ENCODE measurements around the gene NMUR1.
"Not testable (repeated sequence)": the region's sequence is repeated elsewhere in the genome, so short reads cannot be mapped to it uniquely, and the experiment has no call there.

Gene NMUR1

DNA sequence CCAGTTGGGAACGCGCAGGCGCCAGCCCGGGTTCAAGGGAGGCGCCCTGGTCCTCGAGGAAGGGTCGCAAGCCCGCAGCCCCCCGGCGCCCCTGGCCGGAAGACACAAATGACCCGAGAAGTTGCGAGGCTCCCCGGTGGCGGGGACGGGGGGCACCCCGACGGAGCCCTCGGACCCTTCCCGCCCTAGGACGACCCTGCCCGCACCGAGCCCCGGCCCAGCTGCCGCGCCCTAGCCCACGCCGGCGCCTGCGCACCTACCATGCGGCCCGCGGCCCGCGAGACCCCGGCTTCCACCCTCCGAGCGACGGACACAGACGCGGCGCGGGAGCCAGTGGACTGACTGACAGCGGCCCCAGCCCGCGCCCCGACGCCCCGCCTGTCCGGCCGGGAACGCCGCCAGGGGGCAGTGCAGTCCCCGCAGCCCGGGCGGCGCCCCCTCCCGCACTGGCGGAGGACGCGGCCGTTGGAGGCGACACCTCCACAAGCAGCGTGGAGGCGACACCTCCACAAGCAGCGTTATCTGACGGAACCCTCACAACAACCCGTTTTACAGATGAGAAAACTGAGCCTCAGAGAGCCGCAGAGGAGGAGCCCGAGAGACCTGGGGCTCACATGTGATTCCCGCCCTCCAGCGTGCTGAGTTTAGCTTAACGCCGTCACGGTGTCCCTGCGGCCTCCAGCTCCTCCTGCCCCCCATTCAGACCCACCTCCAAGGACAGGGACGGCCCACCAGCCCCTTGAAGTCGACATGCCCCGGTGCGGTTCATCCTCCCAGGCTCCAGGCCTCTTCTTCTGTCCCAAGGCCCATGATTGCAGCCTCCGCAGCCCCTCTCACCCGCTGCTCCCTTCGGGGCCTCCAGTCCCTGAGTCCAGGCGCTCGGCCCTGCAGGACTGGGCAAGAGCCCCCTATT lies at the start of gene NMUR1:
NMUR1 (minus strand) TSS at position 347 of the 913 bp plus-strand sequence; CDS start at position 263, 84 bp downstream.
- peak; percentile 69 for DNase-seq

DNA sequence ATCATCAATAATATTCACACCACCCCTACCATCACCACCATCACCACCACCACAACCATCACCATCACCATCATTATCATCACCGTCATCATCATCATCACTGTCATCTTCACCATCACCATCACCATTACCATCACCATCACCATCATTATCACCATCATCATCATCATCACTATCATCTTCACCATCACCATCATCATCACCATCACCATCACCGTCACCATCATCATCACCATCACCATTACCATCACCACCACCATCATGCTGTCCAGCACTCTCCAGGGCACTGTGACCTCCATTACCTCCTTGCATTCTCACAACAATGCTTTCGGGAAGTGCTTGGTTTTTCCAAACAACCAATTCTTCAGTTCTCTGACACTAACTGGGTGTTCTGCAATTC lies 49.3 kb upstream of the NMUR1 start:
- no peak for DNase-seq

DNA sequence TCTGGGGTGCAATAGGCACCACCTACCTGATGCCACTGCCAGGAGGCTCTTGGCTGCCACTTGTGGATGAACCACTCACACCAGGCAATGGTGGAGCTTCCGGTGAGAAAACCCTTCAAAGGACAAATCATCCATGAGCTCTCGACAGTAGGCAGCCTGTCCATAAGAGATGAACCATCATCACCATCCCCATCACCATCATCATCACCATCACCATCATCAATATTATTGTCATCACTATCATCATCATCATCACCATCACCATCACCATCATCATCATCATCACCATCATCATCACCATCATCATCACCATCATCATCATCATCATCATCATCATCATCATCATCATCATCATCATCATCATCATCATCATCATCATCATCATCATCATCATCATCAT lies 48.4 kb upstream of the NMUR1 start:
- not testable (repeated sequence) for DNase-seq

DNA sequence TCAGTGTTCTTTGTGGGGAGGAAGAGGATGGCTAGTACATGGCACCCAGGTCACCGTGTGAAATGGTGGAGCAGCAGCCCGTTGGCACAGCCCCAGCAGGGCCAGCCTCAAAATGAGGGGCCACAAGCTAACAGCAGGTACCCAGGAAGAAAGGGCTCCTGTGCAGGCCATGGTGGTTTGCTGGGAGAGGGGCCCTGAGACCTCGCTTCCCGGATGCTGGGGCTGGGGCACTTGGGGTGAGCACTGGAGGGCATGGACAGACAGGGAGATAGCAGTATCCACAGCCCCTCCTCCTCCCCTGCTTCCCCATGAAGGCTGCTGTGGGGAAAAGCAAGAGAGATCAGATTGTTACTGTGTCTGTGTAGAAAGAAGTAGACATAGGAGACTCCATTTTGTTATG lies 46.2 kb upstream of the NMUR1 start:
- DNase-seq = no peak

GRCh38 chr2:231575612-231576256 lies 45.5 kb upstream of the NMUR1 start:
- DNase-seq = no peak

GRCh38 chr2:231573698-231574421 lies 43.6 kb upstream of the NMUR1 start:
- no peak for DNase-seq

DNA sequence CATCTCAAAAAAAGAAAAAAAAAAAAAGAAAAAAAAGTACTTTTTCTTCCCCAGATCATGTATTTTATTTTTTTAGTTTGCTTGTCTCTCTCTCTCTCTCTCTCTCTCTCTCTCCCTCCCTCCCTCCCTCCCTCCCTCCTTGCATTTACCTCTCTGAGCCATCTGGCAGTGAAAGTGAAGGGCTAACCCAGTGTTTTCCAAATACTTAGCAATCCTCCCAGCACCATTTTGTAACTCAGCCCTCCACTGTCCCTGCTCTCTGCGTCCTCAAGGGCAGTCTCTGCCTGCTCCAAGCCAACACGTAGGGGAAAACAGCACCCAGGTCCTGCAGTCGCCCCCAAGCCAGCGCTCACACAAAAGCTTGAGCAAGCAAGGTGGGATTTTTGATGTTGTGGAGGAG lies 42.9 kb upstream of the NMUR1 start:
- DNase-seq = no peak

- no peak for DNase-seq
Observed at GRCh38 chr2:231571661-231572191, 41.5 kb upstream of the NMUR1 start.

GRCh38 chr2:231570915-231571314 lies 40.7 kb upstream of the NMUR1 start:
- not testable (repeated sequence) for DNase-seq

GRCh38 chr2:231568785-231569435 lies 38.7 kb upstream of the NMUR1 start:
- DNase-seq = no peak

- DNase-seq = no peak
Observed at GRCh38 chr2:231568098-231568784, 38.0 kb upstream of the NMUR1 start.

DNA sequence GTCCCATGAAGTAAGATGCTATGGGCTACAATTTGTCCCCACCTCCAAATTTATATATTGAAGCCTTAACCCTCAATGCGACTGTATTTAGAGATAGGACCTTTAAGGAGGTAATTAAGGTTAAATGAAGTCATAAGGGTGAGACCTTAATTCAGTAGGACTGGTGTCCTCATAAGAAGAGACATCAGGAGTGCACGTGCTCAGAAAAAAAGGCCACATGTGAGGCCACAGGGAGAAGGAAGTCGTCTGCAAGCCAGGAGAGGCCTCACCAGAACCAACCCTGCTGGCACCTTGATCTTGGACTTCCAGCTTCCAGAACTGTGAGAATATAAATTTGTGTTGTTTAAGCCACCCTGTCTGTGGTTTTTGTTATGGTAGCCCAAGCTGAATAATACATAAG lies 36.9 kb upstream of the NMUR1 start:
- DNase-seq = no peak

GRCh38 chr2:231565887-231566594 lies 35.8 kb upstream of the NMUR1 start:
- DNase-seq = no peak

DNA sequence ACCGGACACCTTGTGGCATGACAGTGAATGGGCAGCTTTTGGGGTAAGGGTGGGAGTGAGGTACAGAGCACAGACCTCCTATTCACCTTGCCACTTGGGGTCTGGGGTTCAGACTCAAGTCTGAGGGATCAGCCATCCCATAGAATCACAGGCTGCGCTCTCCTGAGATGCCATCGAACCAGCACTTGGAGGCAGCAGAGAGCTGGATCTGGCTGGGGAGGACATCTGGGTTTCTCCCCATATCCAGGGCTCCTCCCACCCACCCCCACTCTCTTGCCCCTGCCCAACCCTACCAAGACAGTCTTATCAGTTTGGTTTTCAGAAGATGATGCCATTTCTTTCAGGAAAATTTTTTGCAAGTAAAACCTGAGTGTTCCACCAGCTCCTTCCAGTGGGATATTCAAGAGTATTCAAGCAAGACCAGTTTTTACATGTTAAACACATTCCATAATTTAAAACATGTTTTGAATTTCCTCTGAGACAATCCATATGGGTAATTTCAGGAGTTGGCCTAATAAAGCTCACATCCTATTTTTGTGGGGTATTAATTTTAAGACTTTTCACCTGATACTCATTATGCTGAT lies 33.2 kb upstream of the NMUR1 start:
- peak; percentile 62 for DNase-seq

DNA sequence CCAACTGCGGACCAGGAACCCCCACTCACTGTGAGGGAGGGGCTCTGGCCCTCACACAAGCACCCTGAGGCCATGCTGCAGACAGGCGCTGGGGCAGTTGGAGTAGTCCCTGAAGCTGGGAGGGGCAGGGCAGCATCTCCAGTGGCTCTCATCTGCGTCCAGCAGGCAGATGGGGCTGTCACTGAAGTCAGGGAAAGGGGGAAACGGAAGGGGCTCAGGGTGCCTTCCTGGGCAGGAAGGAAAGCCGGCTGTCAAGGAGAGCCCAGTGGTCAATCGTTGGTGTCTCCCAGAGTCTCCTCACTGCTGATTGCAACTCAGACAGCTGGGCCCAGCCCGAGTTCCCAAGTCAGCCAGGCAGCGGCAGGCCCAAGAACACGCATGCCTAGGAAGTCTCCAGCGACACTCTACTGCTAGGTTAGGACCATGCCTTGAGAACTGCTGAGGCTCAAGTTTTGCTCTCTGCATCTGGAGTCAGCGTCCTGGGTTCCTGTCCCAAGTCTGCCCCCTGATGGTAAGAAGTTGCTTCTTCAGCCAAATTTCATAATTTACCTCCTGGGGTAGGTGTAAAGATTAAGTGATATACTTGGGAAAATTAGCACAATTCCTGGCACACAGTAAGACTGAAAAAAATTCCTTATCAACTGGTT lies 27.4 kb upstream of the NMUR1 start:
- DNase-seq = peak; percentile 65

GRCh38 chr2:231556981-231557380 lies 26.7 kb upstream of the NMUR1 start:
- DNase-seq = no peak

- DNase-seq = not testable (repeated sequence)
Observed at GRCh38 chr2:231556496-231556895, 26.3 kb upstream of the NMUR1 start.

- no peak for DNase-seq
Observed at GRCh38 chr2:231554748-231555545, 24.7 kb upstream of the NMUR1 start.

- DNase-seq = no peak
Observed at GRCh38 chr2:231554327-231554726, 24.1 kb upstream of the NMUR1 start.

DNA sequence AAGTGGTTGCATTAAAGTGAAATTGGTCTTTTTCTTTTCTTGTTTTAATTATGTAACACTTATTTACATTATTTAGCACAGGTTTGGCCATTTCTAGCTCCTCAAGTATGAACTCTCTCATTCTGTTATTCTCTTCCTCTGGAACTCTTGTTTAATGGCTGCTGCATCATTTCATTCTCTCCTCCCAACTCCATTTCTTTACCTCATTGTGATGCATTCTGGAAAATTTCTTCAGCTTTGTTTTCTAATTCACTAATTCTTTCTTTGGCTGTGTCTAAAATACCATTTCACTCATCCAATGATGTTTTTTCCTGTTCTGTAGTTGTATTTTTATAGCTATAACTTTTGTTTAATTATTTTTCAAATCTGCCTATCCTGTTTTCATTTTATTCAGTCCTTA lies 22.5 kb upstream of the NMUR1 start:
- DNase-seq = no peak
